WERI-Rb-1 (cell line): ENCODE measurements around the gene CFAP69.
"Not testable (repeated sequence)": the region's sequence is repeated elsewhere in the genome, so short reads cannot be mapped to it uniquely, and the experiment has no call there.

ENCODE experiments used
- DNase-seq: peaks from one replicate; pipeline ENCODE4 v3.0.0-alpha.2; 2020
- H3K27ac ChIP-seq: fragments of 250-450 bp; sonication (Bioruptor Pico); 2 replicates; pipeline ENCODE4 v1.5.1; 2020; ENCODE audit warnings: mild to moderate bottlenecking, moderate library complexity
- H3K27me3 ChIP-seq: fragments of 250-450 bp; sonication (Bioruptor Pico); 2 replicates; pipeline ENCODE4 v1.5.1; 2021; ENCODE audit warnings: mild to moderate bottlenecking, low read depth, moderate library complexity; ENCODE audit not compliant: insufficient read depth, severe bottlenecking
- H3K36me3 ChIP-seq: fragments of 250-450 bp; sonication (Bioruptor Pico); 2 replicates; pipeline ENCODE4 v1.5.1; 2020; ENCODE audit warnings: mild to moderate bottlenecking, moderate library complexity
- H3K4me3 ChIP-seq: 2 replicates; pipeline ENCODE4 v1.5.1; 2011; ENCODE audit warnings: low read depth, mild to moderate bottlenecking, control low read depth, low read length
- H3K9me3 ChIP-seq: fragments of 250-450 bp; sonication (Bioruptor Pico); 2 replicates; pipeline ENCODE4 v1.5.1; 2021; ENCODE audit warnings: mild to moderate bottlenecking, moderate library complexity; ENCODE audit not compliant: severe bottlenecking
- TF ChIP-seq, protein P1 (sequence below): IDR thresholded peaks from 2 replicates; pipeline ENCODE4 v1.5.1; 2011; ENCODE audit warnings: low read depth, mild to moderate bottlenecking, control low read depth, inconsistent platforms, low read length

The CFAP69 gene

DNA sequence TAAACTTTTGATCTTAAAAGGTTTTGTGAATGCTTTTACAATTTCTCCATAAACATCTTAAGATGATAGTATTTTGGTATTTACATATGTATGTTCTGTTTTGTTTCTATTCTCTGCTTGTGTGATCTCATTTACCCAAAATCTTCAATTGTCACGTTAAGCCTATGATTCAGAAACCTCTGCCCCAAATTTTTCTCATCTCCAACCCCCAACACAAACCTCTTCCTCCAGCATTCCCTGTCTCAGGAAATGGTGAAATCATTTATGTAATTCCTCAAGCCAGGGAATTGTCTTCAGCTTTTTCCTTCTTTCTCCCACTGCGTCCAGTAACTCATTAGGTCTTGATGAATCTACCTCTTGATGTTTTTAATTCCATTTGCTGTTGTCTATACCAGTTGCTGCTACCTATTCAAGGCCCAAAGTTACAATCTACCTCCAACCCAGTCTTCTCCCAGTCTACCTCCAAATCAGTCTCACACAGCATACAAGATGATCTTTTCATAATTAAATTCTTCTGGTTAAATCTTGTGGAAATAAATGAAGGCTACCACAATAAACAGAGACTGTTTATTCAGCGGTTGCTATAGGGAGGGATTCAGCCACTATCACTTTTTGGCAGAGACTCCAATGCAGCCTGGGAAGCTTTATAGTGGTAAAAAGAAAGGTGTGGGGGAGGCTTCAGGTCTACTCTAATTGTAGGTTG lies 5.8 kb downstream of the CFAP69 start:
- Histone ChIP-seq H3K27me3 (no peaks in the 10 kb centered on the region), H3K9me3 (no peaks in the 10 kb centered on the region), H3K4me3 (no peak overlapping the region), H3K27ac (no peak overlapping the region), H3K36me3 (no peaks in the 10 kb centered on the region)
- TF ChIP-seq, protein P1, sequence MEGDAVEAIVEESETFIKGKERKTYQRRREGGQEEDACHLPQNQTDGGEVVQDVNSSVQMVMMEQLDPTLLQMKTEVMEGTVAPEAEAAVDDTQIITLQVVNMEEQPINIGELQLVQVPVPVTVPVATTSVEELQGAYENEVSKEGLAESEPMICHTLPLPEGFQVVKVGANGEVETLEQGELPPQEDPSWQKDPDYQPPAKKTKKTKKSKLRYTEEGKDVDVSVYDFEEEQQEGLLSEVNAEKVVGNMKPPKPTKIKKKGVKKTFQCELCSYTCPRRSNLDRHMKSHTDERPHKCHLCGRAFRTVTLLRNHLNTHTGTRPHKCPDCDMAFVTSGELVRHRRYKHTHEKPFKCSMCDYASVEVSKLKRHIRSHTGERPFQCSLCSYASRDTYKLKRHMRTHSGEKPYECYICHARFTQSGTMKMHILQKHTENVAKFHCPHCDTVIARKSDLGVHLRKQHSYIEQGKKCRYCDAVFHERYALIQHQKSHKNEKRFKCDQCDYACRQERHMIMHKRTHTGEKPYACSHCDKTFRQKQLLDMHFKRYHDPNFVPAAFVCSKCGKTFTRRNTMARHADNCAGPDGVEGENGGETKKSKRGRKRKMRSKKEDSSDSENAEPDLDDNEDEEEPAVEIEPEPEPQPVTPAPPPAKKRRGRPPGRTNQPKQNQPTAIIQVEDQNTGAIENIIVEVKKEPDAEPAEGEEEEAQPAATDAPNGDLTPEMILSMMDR: no peak
- DNase-seq: no peak

DNA sequence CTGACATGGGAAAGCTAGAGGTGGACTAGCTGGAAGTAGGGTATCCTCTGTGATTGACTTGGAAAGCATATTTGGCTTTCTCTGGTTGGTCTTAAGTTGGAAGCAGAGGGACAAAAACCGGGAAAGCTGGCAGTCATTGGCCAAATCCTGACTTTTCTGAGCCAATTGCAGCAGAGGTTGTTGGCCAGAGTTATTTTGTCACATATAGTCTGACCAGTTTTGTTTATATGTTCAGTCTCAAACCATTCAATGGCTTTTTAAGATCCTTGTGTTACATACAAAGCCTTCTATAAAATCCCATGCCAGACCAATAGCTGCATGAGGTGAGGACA lies 6.3 kb downstream of the CFAP69 start:
- DNase-seq: no peak
- H3K36me3 ChIP-seq: no peaks in the 10 kb centered on the region
- no peak overlapping the region for H3K4me3 ChIP-seq
- TF ChIP-seq, protein P1: no peak
- H3K9me3 ChIP-seq: no peaks in the 10 kb centered on the region
- H3K27ac ChIP-seq: no peak overlapping the region
- no peaks in the 10 kb centered on the region for H3K27me3 ChIP-seq

DNA sequence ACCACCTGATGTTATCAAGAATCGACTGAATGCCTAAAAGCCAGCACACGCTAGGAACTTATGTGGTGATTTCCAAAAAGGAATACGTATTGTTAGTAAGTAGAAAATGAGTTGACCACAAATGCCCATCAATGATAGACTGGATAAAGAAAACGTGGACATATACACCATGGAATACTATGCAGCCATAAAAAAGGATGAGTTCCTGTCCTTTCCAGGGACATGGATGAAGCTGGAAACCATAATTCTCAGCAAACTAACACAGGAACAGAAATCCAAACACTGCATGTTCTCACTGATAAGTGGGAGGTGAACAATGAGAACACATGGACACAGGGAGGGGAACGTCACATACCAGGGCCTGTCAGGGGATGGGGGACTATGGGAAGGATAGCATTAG lies 11.0 kb downstream of the CFAP69 start:
- not testable (repeated sequence) for H3K27ac ChIP-seq, H3K4me3 ChIP-seq, H3K36me3 ChIP-seq, H3K9me3 ChIP-seq, DNase-seq, H3K27me3 ChIP-seq

DNA sequence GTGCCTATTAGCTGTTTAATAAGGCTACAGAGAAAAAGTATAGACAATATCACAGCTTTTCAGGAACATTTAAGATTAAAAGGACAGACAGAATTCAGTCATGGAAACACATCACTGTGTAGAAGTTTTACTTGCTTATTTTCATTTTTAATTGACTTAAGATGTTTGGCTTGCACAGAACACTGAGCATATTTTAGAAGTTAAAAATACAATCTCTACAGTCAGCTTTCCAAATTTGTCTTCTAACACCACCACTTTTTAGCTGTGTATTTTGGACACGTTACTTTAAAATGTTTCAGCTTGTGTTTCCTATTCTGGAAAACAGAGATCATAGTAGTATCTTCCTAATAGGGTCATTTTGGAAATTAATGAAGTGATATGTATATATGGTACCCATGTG lies 11.8 kb downstream of the CFAP69 start:
- Histone ChIP-seq H3K4me3 (no peak overlapping the region), H3K27ac (no peak overlapping the region), H3K36me3 (no peaks in the 10 kb centered on the region), H3K27me3 (no peaks in the 10 kb centered on the region), H3K9me3 (no peaks in the 10 kb centered on the region)
- no peak for DNase-seq
- TF ChIP-seq, protein P1: no peak

DNA sequence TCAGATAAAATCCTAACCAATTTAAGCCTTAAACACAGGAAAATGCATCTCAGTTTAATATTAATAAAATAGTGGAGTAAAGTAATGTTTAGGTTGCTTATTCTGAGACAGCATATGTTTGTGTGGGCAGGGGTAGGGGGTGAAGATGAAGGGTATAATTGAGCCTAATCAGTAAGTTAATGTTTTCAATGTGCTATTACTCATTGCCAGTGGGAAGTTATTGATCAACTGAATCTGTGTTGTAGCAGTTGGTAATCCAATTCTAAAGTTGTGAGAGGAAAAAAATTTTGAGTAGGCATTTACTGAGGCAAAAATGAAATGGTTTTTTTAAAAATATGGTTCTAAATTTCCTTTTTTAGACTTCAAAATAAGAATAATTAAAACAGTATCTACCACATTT lies 16.5 kb downstream of the CFAP69 start:
- no peaks in the 10 kb centered on the region for H3K27me3 ChIP-seq
- H3K4me3 ChIP-seq: no peak overlapping the region
- no peaks in the 10 kb centered on the region for H3K36me3 ChIP-seq
- no peak overlapping the region for H3K27ac ChIP-seq
- TF ChIP-seq, protein P1: no peak
- H3K9me3 ChIP-seq: no peaks in the 10 kb centered on the region
- DNase-seq: no peak

DNA sequence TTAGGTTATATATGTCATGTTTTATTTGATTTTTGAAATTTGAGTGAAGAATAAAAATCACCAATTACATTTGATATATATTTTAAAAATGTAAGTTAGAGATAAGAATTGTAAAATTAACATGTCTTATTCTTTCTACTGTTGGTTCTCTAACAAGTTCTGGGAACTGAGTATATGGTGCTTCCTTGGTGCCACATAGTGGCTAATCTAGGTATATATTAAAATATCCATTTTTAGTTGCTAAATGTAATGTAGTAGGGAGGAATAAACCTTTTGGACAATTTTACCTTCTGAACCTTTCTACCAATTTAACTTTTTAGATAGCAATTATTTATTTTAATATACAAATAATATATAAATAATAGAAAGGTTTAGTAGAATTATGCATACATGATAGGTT lies 17.5 kb downstream of the CFAP69 start:
- no peak for DNase-seq
- no peaks in the 10 kb centered on the region for H3K9me3 ChIP-seq
- H3K36me3 ChIP-seq: no peaks in the 10 kb centered on the region
- no peak overlapping the region for H3K4me3 ChIP-seq
- H3K27me3 ChIP-seq: no peaks in the 10 kb centered on the region
- H3K27ac ChIP-seq: no peak overlapping the region
- TF ChIP-seq, protein P1: no peak
